Activated CD8-positive, alpha-beta T cell treated with anti-CD3 and anti-CD28 coated beads for 36 hours (primary cell): ENCODE data around the gene EIF4G3. TPM values are rescaled to one million over a fixed set of nuclear protein-coding genes. Genes with fewer than 3 reads are reported as not detected.
"Not testable (repeated sequence)": the region's sequence is repeated elsewhere in the genome, so short reads cannot be mapped to it uniquely, and the experiment has no call there.

ENCODE experiments used
- ATAC-seq: fragments of 200-7000 bp; cut with Tn5 transposase; one replicate; pipeline ENCODE4 v1.10.0; 2021; ENCODE audit warnings: mild to moderate bottlenecking, moderate library complexity
- CTCF ChIA-PET: fragments of 350-600 bp; sonication (Branson Sonifier 250); formaldehyde crosslinking; loops from one replicate; lab custom pipeline; 2021; ENCODE audit warnings: antibody characterized with exemption; lab: Charles Lee
- POLR2A ChIA-PET: fragments of 350-600 bp; sonication (Branson Sonifier 250); formaldehyde crosslinking; loops from one replicate; lab custom pipeline; 2021; ENCODE audit warnings: antibody characterized with exemption; lab: Charles Lee
- DNase-seq: peaks from one replicate; pipeline ENCODE4 v3.0.0-alpha.2; 2020
- H3K27ac Mint-ChIP-seq: one replicate; pipeline ENCODE4 v1.8.0; 2021; ENCODE audit warnings: mild to moderate bottlenecking, mixed read lengths
- H3K27me3 Mint-ChIP-seq: one replicate; pipeline ENCODE4 v1.8.0; 2021; ENCODE audit warnings: mixed read lengths
- H3K36me3 Mint-ChIP-seq: one replicate; pipeline ENCODE4 v1.8.0; 2021; ENCODE audit warnings: low read depth, mixed read lengths
- H3K4me1 Mint-ChIP-seq: one replicate; pipeline ENCODE4 v1.8.0; 2021; ENCODE audit warnings: low read depth, mixed read lengths
- H3K4me3 Mint-ChIP-seq: one replicate; pipeline ENCODE4 v1.8.0; 2021; ENCODE audit warnings: mild to moderate bottlenecking, moderate library complexity, mixed read lengths
- H3K9me3 Mint-ChIP-seq: one replicate; pipeline ENCODE4 v1.8.0; 2021; ENCODE audit warnings: mixed read lengths
- intact Hi-C: fragments of 100-400 bp; cut with micrococcal nuclease; formaldehyde crosslinking; loops from one replicate; pipeline ENCODE4 v1.10.0; 2022
- total RNA-seq, 2 experiments: library from RNA; stranded (reverse); gene quantifications; one replicate each; pipeline ENCODE4 v1.2.3, GENCODE V29; 2021
- TF ChIP-seq, protein P1 (sequence below): fragments of 200-600 bp; IDR thresholded peaks from one replicate; pipeline ENCODE4 v1.8.0; 2022; ENCODE audit warnings: antibody characterized with exemption, mild to moderate bottlenecking

The EIF4G3 gene
- total RNA-seq, 2 experiments from 2014 or later = 48.2 to 48.4 TPM

- Mint-ChIP-seq H3K27ac (no peak overlapping the region), H3K4me3 (no peak overlapping the region), H3K9me3 (no peaks in the 10 kb centered on the region), H3K4me1 (peaks cover 3% of the 10 kb centered on the region), H3K27me3 (no peaks in the 10 kb centered on the region), H3K36me3 (peaks cover 8% of the 10 kb centered on the region)
- POLR2A ChIA-PET = no interaction called here
- ATAC-seq = no peak
- intact Hi-C loops = no loop called here
- no peak for DNase-seq
- TF ChIP-seq, protein P1, sequence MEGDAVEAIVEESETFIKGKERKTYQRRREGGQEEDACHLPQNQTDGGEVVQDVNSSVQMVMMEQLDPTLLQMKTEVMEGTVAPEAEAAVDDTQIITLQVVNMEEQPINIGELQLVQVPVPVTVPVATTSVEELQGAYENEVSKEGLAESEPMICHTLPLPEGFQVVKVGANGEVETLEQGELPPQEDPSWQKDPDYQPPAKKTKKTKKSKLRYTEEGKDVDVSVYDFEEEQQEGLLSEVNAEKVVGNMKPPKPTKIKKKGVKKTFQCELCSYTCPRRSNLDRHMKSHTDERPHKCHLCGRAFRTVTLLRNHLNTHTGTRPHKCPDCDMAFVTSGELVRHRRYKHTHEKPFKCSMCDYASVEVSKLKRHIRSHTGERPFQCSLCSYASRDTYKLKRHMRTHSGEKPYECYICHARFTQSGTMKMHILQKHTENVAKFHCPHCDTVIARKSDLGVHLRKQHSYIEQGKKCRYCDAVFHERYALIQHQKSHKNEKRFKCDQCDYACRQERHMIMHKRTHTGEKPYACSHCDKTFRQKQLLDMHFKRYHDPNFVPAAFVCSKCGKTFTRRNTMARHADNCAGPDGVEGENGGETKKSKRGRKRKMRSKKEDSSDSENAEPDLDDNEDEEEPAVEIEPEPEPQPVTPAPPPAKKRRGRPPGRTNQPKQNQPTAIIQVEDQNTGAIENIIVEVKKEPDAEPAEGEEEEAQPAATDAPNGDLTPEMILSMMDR = no peak
- CTCF ChIA-PET = interaction anchor here (0.9 kb wide), 1 partner anchor 52 kb away, joined by 3 read pairs; no protein-coding TSS in a partner anchor
Measured at GRCh38 chr1:21143752-21144151, 32.9 kb downstream of the EIF4G3 start.

- H3K4me3 Mint-ChIP-seq = no peak overlapping the region
- ATAC-seq (no peak), DNase-seq (no peak)
- peaks cover 3% of the 10 kb centered on the region for H3K4me1 Mint-ChIP-seq
- H3K27me3 Mint-ChIP-seq = no peaks in the 10 kb centered on the region
- POLR2A ChIA-PET = no interaction called here
- CTCF ChIA-PET = no interaction called here
- H3K9me3 Mint-ChIP-seq = no peaks in the 10 kb centered on the region
- peaks cover 7% of the 10 kb centered on the region for H3K36me3 Mint-ChIP-seq
- no peak overlapping the region for H3K27ac Mint-ChIP-seq
- TF ChIP-seq, protein P1 = no peak
- intact Hi-C loops = no loop called here
Measured at GRCh38 chr1:21143138-21143537, 33.6 kb downstream of the EIF4G3 start.

GRCh38 chr1:21141030-21141429 lies 35.7 kb downstream of the EIF4G3 start:
- TF ChIP-seq, protein P1 = no peak
- no peak for DNase-seq
- ATAC-seq = no peak
- Mint-ChIP-seq H3K27me3 (no peaks in the 10 kb centered on the region), H3K27ac (no peak overlapping the region), H3K4me3 (no peak overlapping the region), H3K4me1 (peaks cover 3% of the 10 kb centered on the region), H3K36me3 (peaks cover 3% of the 10 kb centered on the region), H3K9me3 (no peaks in the 10 kb centered on the region)
- CTCF ChIA-PET = no interaction called here
- intact Hi-C loops = no loop called here
- POLR2A ChIA-PET = no interaction called here

DNA sequence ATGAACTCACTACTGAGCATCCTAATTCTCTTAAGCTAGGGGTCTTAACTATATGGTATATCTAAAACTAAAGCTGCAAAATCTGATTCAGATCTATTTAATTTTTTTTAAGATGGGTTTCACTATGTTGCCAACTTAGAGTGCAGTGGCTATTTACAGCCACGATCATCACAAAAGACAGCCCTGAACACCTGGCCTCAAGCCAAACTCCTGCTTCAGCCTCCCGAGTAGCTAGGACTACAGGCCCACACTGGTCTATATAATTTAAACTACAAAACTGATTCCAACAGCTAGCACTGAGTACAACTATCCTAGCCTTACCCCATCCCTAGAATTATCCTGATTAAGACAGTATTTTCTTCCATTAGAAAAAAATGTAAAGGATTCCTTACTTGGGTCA lies 37.1 kb downstream of the EIF4G3 start:
- Mint-ChIP-seq H3K4me1 (no peaks in the 10 kb centered on the region), H3K36me3 (peaks cover 6% of the 10 kb centered on the region), H3K27ac (no peak overlapping the region), H3K27me3 (no peaks in the 10 kb centered on the region), H3K9me3 (no peaks in the 10 kb centered on the region), H3K4me3 (no peak overlapping the region)
- no peak for ATAC-seq
- CTCF ChIA-PET = interaction anchor here (1.0 to 1.5 kb wide), 2 partner anchors 131 to 443 kb away, joined by 3 to 4 read pairs; no protein-coding TSS in a partner anchor
- POLR2A ChIA-PET = interaction anchor here (1.2 kb wide), 1 partner anchor 11 kb away, joined by 4 read pairs; no protein-coding TSS in a partner anchor
- intact Hi-C loops = no loop called here
- DNase-seq = no peak
- TF ChIP-seq, protein P1 = no peak

DNA sequence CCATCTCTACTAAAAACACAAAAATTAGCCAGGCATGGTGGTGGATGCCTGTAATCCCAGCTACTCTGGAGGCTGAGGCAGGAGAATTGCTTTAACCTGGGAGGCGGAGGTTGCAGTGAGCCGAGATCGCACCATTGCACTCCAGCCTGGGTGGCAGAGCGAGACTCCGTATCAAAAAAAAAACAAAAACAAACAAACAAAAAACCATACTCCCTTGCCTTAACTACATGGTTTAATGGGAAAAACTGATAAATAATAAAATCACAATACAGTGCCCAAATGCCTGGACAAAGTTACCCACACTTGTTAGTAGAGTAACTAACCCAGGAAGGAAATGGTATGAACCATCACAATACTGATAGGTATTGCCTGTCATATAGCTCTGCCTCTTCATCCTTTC lies 40.4 kb downstream of the EIF4G3 start:
- H3K9me3 Mint-ChIP-seq, H3K4me1 Mint-ChIP-seq, CTCF ChIA-PET, DNase-seq, H3K4me3 Mint-ChIP-seq, POLR2A ChIA-PET, intact Hi-C loops, H3K27ac Mint-ChIP-seq, H3K27me3 Mint-ChIP-seq, ATAC-seq: not testable (repeated sequence)
- H3K36me3 Mint-ChIP-seq = peaks cover 14% of the 10 kb centered on the region
